Suppressor macrophage (primary cell): Measurements from ENCODE around the gene GORASP1.
A peak's percentile ranks its signal among the peaks of the same experiment; 100 is the strongest.
"Not testable (repeated sequence)": the region's sequence is repeated elsewhere in the genome, so short reads cannot be mapped to it uniquely, and the experiment has no call there.

ENCODE experiments used
- DNase-seq, 4 experiments: peaks; one replicate each; pipeline ENCODE4 v3.0.0-alpha.2; 2020 to 2022

GORASP1 gene

GRCh38 chr3:39064646-39065045 lies 42.8 kb downstream of the GORASP1 start:
- DNase-seq = no peak

- no peak for DNase-seq
Measured at GRCh38 chr3:39063143-39063542, 44.3 kb downstream of the GORASP1 start.

DNA sequence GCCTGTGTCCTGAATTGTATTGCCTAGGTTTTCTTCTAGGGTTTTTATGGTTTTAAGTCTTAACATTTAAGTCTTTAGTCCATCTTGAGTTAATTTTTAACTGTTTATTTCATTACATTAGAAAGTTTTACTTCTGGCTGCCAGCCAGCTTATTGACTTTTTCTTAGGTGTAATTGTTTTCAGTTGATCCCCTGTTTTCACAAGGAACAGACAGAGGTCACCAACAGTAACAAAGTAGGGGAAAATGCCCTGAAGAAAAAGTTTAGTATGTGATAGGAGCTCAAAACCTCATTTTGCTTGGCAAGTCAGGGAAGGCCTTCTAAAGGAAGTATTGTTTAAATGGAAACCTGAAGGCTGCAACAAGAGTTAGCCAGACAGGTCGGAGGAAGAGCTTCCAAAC lies 45.2 kb downstream of the GORASP1 start:
- DNase-seq = no peak

DNA sequence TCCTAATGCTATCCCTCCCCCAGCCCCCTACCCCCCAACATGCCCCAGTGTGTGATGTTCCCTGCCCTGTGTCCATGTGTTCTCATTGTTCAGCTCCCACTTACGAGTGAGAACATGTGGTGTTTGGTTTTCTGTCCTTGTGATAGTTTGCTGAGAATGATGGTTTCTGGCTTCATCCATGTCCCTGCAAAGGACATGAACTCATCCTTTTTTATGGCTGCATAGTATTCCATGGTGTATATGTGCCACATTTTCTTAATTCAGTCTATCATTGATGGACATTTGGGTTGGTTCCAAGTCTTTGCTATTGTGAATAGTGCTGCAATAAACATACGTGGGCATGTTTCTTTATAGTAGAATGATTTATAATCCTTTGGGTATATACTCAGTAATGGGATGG lies 46.2 kb downstream of the GORASP1 start:
- not testable (repeated sequence) for DNase-seq

DNA sequence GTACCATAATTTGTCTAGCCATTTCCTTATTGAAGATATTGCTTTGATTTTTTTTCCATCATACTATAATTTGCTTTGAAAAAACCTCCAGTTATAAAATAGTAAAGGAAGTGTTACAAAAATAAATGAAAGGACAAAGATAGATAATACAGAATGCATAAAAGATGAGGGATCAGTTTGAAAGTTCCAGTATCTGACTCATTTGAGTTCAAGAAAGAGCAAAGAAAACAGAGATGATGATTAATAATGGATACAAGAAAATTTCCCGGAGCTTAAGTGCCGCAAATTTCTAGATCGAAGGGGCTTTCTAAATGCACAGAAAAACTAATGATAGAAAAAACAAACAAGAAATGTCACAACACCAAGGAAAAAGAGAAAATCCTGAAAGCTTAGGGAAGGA lies 51.3 kb downstream of the GORASP1 start:
- no peak for DNase-seq

- no peak for DNase-seq
Measured at GRCh38 chr3:39053696-39054095, 53.7 kb downstream of the GORASP1 start.

DNA sequence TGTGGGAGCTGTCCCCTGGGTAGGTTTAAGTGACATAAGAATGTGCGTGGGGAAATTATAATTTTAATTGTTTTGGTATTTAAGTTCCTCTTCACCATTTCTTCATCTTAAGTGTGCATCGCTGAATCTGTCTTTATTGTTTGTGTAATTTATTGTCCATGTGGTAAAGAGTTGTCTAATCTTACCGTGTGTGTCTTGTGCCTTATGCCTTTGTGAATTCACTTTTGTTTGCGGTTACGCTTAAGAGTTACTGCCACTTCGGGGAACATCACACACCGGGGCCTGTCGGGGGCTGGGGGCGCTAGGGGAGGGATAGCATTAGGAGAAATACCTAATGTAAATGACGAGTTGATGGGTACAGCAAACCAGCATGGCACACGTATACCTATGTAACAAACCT lies 54.8 kb downstream of the GORASP1 start:
- DNase-seq = peak in 1 of 4 experiments; percentile 3

GRCh38 chr3:39051649-39052561 lies 55.5 kb downstream of the GORASP1 start, which contains the start of the genes SCN11A and WDR48:
SCN11A (minus strand) TSS chr3:39051944; CDS start chr3:38950362, 101,582 bp downstream.
WDR48 (plus strand) TSS chr3:39052016; CDS start chr3:39052026, 10 bp downstream.
- peak; percentile 90 to 94 (median 94) for DNase-seq

- peak; percentile 47 to 69 (median 58) for DNase-seq
Measured at GRCh38 chr3:39050029-39050428, 57.4 kb downstream of the GORASP1 start.
